Activated naive CD4-positive, alpha-beta T cell treated with anti-CD3 and anti-CD28 coated beads, Interleukin-2, amount 50 U/mL, for 16 hours (primary cell): Measurements from ENCODE around the gene AREG.
"Not testable (repeated sequence)": the region's sequence is repeated elsewhere in the genome, so short reads cannot be mapped to it uniquely, and the experiment has no call there.

Experiments used
- DNase-seq: peaks from one replicate; pipeline ENCODE4 v3.0.0-alpha.2; 2020

The AREG gene

GRCh38 chr4:74444891-74445642, at the start of gene AREG:
TSS of gene AREG (plus strand) at chr4:74445136. CDS start at chr4:74445346, 210 bp downstream.
- peak; percentile 91 for DNase-seq

GRCh38 chr4:74395633-74396032, 49.3 kb upstream of the AREG start:
- DNase-seq, result no peak

GRCh38 chr4:74397748-74398426, 47.0 kb upstream of the AREG start:
- DNase-seq, result no peak

GRCh38 chr4:74398894-74399589, 45.9 kb upstream of the AREG start:
- DNase-seq, result not testable (repeated sequence)

- DNase-seq, result no peak
Observed at GRCh38 chr4:74400395-74400794, 44.5 kb upstream of the AREG start.

- no peak for DNase-seq
Observed at GRCh38 chr4:74402692-74403456, 42.1 kb upstream of the AREG start.

GRCh38 chr4:74407891-74408290, 37.0 kb upstream of the AREG start:
- DNase-seq, result no peak

GRCh38 chr4:74408639-74409038, 36.3 kb upstream of the AREG start:
- no peak for DNase-seq

GRCh38 chr4:74410272-74410671, 34.7 kb upstream of the AREG start:
- no peak for DNase-seq

- DNase-seq, result no peak
Observed at GRCh38 chr4:74412225-74412624, 32.7 kb upstream of the AREG start.

- DNase-seq, result no peak
Observed at GRCh38 chr4:74413265-74413664, 31.7 kb upstream of the AREG start.

- no peak for DNase-seq
Observed at GRCh38 chr4:74414149-74414809, 30.7 kb upstream of the AREG start.

GRCh38 chr4:74415602-74416300, 29.2 kb upstream of the AREG start:
- DNase-seq, result no peak

GRCh38 chr4:74418063-74418670, 26.8 kb upstream of the AREG start:
- DNase-seq, result no peak

- no peak for DNase-seq
Observed at GRCh38 chr4:74420863-74421262, 24.1 kb upstream of the AREG start.

GRCh38 chr4:74423104-74423503, 21.8 kb upstream of the AREG start:
- DNase-seq, result no peak

- no peak for DNase-seq
Observed at GRCh38 chr4:74424111-74424510, 20.8 kb upstream of the AREG start.

GRCh38 chr4:74426101-74426500, 18.8 kb upstream of the AREG start:
- no peak for DNase-seq

- DNase-seq, result no peak
Observed at GRCh38 chr4:74428276-74428675, 16.7 kb upstream of the AREG start.

- DNase-seq, result no peak
Observed at GRCh38 chr4:74431113-74431826, 13.7 kb upstream of the AREG start.

- no peak for DNase-seq
Observed at GRCh38 chr4:74433043-74433442, 11.9 kb upstream of the AREG start.
